HCT116 (cell line): Measurements from ENCODE around the gene ARHGAP33. TPM values are rescaled to one million over a fixed set of nuclear protein-coding genes. Genes with fewer than 3 reads are reported as not detected.

Experiments used
- ATAC-seq: fragments of 200-7000 bp; cut with Tn5 transposase; 2 replicates; pipeline ENCODE4 v1.9.1; 2020; ENCODE audit warnings: mild to moderate bottlenecking, moderate library complexity
- BruUV-seq: library from RNA; stranded (reverse); fragments of 400-500 nt; replicated peaks from 2 replicates; lab custom pipeline; 2021; lab: Mats Ljungman, UMichigan
- CTCF ChIA-PET: fragments of 300-600 bp; sonication (Branson Sonifier 250); formaldehyde crosslinking; loops from one replicate; lab custom pipeline; 2021; ENCODE audit warnings: antibody characterized with exemption; lab: Charles Lee
- POLR2A ChIA-PET: fragments of 300-600, 350-600 bp; sonication (Branson Sonifier 250); formaldehyde crosslinking; loops from one replicate; lab custom pipeline; 2021; ENCODE audit warnings: antibody characterized with exemption; lab: Charles Lee
- RAD21 ChIA-PET, 2 experiments: fragments of 300-600 bp; sonication (Branson Sonifier 250); formaldehyde crosslinking; loops; one replicate each; lab custom pipeline; 2023; ENCODE audit warnings: low total read pairs in 2 of 2; ENCODE audit not compliant: uncharacterized antibody in 2 of 2, unreplicated experiment in 2 of 2, low non-redundant PET in 1 of 2; lab: Charles Lee
- DNase-seq: peaks from one replicate; pipeline ENCODE4 v3.0.0-alpha.2; 2010; ENCODE audit warnings: low read depth, low spot score
- H2AFZ ChIP-seq: fragments of 200-600 bp; shearing (Covaris generic), sonication (generic); 2 replicates; pipeline ENCODE4 v1.6.1; 2017; ENCODE audit warnings: low read depth, mixed run types, mixed read lengths, antibody characterized with exemption, low read length; ENCODE audit not compliant: poor library complexity, severe bottlenecking
- H3K27ac ChIP-seq: 2 replicates; pipeline ENCODE4 v1.5.1; 2012; ENCODE audit warnings: low read depth, low read length
- H3K27me3 ChIP-seq: fragments of 200-600 bp; sonication (generic); 2 replicates; pipeline ENCODE4 v1.6.1; 2016; ENCODE audit warnings: mixed run types, low read length, mixed read lengths; ENCODE audit not compliant: insufficient read depth
- H3K36me3 ChIP-seq, 2 experiments: fragments of 200-500 bp in 1 of 2; fragments of 200-600 bp in 1 of 2; sonication (Bioruptor generic) in 1 of 2; sonication (generic) in 1 of 2; 2 replicates each; pipeline versions ENCODE4 v1.5.1 to v1.6.1; 2014 to 2016; ENCODE audit warnings: low read length in 2 of 2, inconsistent platforms in 1 of 2, mixed read lengths in 1 of 2, mixed run types in 1 of 2; ENCODE audit not compliant: insufficient read depth in 2 of 2, control insufficient read depth in 1 of 2
- H3K4me1 ChIP-seq, 2 experiments: fragments of 200-600 bp in 1 of 2; sonication (generic) in 1 of 2; 2 replicates each; pipeline versions ENCODE4 v1.5.1 to v1.6.1; 2012 to 2017; ENCODE audit warnings: low read length in 2 of 2, inconsistent platforms in 1 of 2, mild to moderate bottlenecking in 1 of 2, mixed read lengths in 1 of 2, mixed run types in 1 of 2, moderate library complexity in 1 of 2; ENCODE audit not compliant: insufficient read depth in 2 of 2, control insufficient read depth in 1 of 2
- H3K4me2 ChIP-seq: fragments of 200-600 bp; sonication (generic); 2 replicates; pipeline ENCODE4 v1.6.1; 2017; ENCODE audit warnings: mixed run types, low read length, mixed read lengths
- H3K4me3 ChIP-seq, 2 experiments: fragments of 200-600 bp in 1 of 2; sonication (generic) in 1 of 2; replicated peaks in 1 of 2; 2 replicates each; pipeline ENCODE4 v1.5.1; 2011 to 2016; ENCODE audit warnings: low read length in 2 of 2, control low read depth in 1 of 2, low read depth in 1 of 2, mild to moderate bottlenecking in 1 of 2, mixed read lengths in 1 of 2, mixed run types in 1 of 2
- H3K79me2 ChIP-seq: fragments of 200-600 bp; sonication (generic); 2 replicates; pipeline ENCODE4 v1.6.1; 2017; ENCODE audit warnings: mild to moderate bottlenecking, mixed run types, low read length, moderate library complexity, mixed read lengths; ENCODE audit not compliant: insufficient read depth
- H3K9ac ChIP-seq: fragments of 200-600 bp; sonication (generic); 2 replicates; pipeline ENCODE4 v1.6.1; 2016; ENCODE audit warnings: low read length, mixed read lengths
- H3K9me2 ChIP-seq: fragments of 200-600 bp; sonication (generic), shearing (Covaris generic); 2 replicates; pipeline ENCODE4 v1.6.1; 2017; ENCODE audit warnings: mixed run types, mild to moderate bottlenecking, moderate library complexity; ENCODE audit not compliant: insufficient read depth
- H3K9me3 ChIP-seq, 2 experiments: fragments of 200-500 bp in 1 of 2; fragments of 200-600 bp in 1 of 2; sonication (Bioruptor generic) in 1 of 2; sonication (generic) in 1 of 2; 2 replicates each; pipeline ENCODE4 v1.6.1; 2014 to 2017; ENCODE audit warnings: low read length in 2 of 2, mixed read lengths in 2 of 2, inconsistent platforms in 1 of 2, low read depth in 1 of 2, mild to moderate bottlenecking in 1 of 2, mixed run types in 1 of 2, moderate library complexity in 1 of 2; ENCODE audit not compliant: control insufficient read depth in 1 of 2, insufficient read depth in 1 of 2
- H4K20me1 ChIP-seq: fragments of 200-600 bp; sonication (generic), shearing (Covaris generic); 2 replicates; pipeline ENCODE4 v1.6.1; 2017; ENCODE audit warnings: mixed run types, mild to moderate bottlenecking, moderate library complexity; ENCODE audit not compliant: insufficient read depth
- CBX3 ChIP-seq: IDR thresholded peaks from 2 replicates; pipeline ENCODE4 v1.6.1; 2012; ENCODE audit warnings: low read depth
- CEBPB ChIP-seq: IDR thresholded peaks from 2 replicates; pipeline ENCODE4 v1.6.1; 2012; ENCODE audit warnings: low read depth
- EGR1 ChIP-seq: IDR thresholded peaks from 2 replicates; pipeline ENCODE4 v1.6.1; 2012; ENCODE audit warnings: low read depth
- FOSL1 ChIP-seq: IDR thresholded peaks from 2 replicates; pipeline ENCODE4 v1.6.1; 2012; ENCODE audit warnings: low read depth
- POLR2AphosphoS5 ChIP-seq: IDR thresholded peaks from 2 replicates; pipeline ENCODE4 v1.6.1; 2011; ENCODE audit warnings: mild to moderate bottlenecking, low read depth, low read length, moderate library complexity
- SIN3A ChIP-seq: IDR thresholded peaks from 2 replicates; pipeline ENCODE4 v1.6.1; 2012; ENCODE audit warnings: low read depth
- SRF ChIP-seq: IDR thresholded peaks from 2 replicates; pipeline ENCODE4 v1.6.1; 2012; ENCODE audit warnings: low read depth
- TCF7L2 ChIP-seq: IDR thresholded peaks from 2 replicates; pipeline ENCODE4 v1.7.0; 2011; ENCODE audit warnings: borderline replicate concordance, inconsistent platforms; ENCODE audit not compliant: insufficient read depth, insufficient read length; ENCODE audit errors: extremely low read depth
- ZFX ChIP-seq: fragments of 450-650 bp; IDR thresholded peaks from 2 replicates; pipeline ENCODE4 v1.6.1; 2017
- ZNF274 ChIP-seq: fragments of 200-500 bp; sonication (Bioruptor generic); IDR thresholded peaks from 2 replicates; pipeline ENCODE4 v1.6.1; 2014; ENCODE audit warnings: mild to moderate bottlenecking, low read depth, low read length, inconsistent platforms
- intact Hi-C: fragments of 100-400 bp; cut with micrococcal nuclease; formaldehyde crosslinking; loops from 2 replicates; pipeline ENCODE4 v1.10.0; 2022
- total RNA-seq: library from RNA; stranded (reverse); gene quantifications from one replicate; pipeline ENCODE4 v1.2.1, GENCODE V29; 2021; ENCODE audit not compliant: unreplicated experiment
- TF ChIP-seq, protein P1 (sequence below): IDR thresholded peaks from 2 replicates; pipeline ENCODE4 v1.6.1; 2012; ENCODE audit warnings: low read depth
- TF ChIP-seq, protein P2 (sequence below): IDR thresholded peaks from 2 replicates; pipeline ENCODE4 v1.6.1; 2011; ENCODE audit warnings: mild to moderate bottlenecking, low read length, moderate library complexity; ENCODE audit not compliant: insufficient replicate concordance; ENCODE audit errors: extremely low read depth
- TF ChIP-seq, protein P3 (sequence below), 3 experiments: fragments of 200-600 bp in 1 of 3; sonication (generic) in 1 of 3; IDR thresholded peaks in 2 of 3; conservative IDR thresholded peaks in 1 of 3; 2 replicates each; pipeline ENCODE4 v1.5.1; 2012 to 2017; ENCODE audit warnings: low read depth in 2 of 3, low read length in 2 of 3, antibody characterized with exemption in 1 of 3, borderline replicate concordance in 1 of 3, control low read depth in 1 of 3, mild to moderate bottlenecking in 1 of 3, mixed read lengths in 1 of 3, mixed run types in 1 of 3, moderate library complexity in 1 of 3; ENCODE audit not compliant: insufficient read depth in 1 of 3
- TF ChIP-seq, protein P4 (sequence below): IDR thresholded peaks from 2 replicates; pipeline ENCODE4 v1.6.1; 2012

The ARHGAP33 gene
- total RNA-seq, 1 experiment from 2014 or later, result 30.2 TPM

DNA sequence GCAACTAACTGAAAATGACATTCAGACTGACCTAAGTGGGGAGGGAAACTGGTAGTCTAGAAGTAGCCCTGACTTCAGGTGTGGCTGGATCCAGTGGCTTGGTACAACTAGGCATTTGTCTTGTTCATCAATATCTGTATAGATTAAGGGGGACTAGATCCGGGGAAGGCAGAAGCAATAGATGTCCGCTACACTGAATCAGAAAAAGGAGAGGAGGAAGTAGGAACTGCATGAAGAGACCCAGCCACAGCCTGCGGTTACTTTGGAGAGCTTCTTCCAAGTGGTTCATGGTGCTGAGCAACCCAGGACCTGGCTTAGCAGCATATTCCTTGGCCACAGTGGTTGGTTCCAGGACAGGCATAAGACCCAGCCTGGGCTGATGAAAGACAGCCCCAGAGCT lies 47.2 kb downstream of the ARHGAP33 start:
- DNase-seq, result no peak
- H3K4me1 ChIP-seq, result peaks cover 0 to 8% of the 10 kb centered on the region in 2 experiments; a peak in 2 of 4 replicates
- H3K36me3 ChIP-seq, result no peaks in the 10 kb centered on the region
- no peak overlapping the region for H3K4me3 ChIP-seq
- ATAC-seq, result no peak
- H3K79me2 ChIP-seq, result no peaks in the 10 kb centered on the region
- intact Hi-C loops, result no loop called here
- TF ChIP-seq, protein P1, sequence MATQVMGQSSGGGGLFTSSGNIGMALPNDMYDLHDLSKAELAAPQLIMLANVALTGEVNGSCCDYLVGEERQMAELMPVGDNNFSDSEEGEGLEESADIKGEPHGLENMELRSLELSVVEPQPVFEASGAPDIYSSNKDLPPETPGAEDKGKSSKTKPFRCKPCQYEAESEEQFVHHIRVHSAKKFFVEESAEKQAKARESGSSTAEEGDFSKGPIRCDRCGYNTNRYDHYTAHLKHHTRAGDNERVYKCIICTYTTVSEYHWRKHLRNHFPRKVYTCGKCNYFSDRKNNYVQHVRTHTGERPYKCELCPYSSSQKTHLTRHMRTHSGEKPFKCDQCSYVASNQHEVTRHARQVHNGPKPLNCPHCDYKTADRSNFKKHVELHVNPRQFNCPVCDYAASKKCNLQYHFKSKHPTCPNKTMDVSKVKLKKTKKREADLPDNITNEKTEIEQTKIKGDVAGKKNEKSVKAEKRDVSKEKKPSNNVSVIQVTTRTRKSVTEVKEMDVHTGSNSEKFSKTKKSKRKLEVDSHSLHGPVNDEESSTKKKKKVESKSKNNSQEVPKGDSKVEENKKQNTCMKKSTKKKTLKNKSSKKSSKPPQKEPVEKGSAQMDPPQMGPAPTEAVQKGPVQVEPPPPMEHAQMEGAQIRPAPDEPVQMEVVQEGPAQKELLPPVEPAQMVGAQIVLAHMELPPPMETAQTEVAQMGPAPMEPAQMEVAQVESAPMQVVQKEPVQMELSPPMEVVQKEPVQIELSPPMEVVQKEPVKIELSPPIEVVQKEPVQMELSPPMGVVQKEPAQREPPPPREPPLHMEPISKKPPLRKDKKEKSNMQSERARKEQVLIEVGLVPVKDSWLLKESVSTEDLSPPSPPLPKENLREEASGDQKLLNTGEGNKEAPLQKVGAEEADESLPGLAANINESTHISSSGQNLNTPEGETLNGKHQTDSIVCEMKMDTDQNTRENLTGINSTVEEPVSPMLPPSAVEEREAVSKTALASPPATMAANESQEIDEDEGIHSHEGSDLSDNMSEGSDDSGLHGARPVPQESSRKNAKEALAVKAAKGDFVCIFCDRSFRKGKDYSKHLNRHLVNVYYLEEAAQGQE, result no peak
- TF ChIP-seq, protein P2, sequence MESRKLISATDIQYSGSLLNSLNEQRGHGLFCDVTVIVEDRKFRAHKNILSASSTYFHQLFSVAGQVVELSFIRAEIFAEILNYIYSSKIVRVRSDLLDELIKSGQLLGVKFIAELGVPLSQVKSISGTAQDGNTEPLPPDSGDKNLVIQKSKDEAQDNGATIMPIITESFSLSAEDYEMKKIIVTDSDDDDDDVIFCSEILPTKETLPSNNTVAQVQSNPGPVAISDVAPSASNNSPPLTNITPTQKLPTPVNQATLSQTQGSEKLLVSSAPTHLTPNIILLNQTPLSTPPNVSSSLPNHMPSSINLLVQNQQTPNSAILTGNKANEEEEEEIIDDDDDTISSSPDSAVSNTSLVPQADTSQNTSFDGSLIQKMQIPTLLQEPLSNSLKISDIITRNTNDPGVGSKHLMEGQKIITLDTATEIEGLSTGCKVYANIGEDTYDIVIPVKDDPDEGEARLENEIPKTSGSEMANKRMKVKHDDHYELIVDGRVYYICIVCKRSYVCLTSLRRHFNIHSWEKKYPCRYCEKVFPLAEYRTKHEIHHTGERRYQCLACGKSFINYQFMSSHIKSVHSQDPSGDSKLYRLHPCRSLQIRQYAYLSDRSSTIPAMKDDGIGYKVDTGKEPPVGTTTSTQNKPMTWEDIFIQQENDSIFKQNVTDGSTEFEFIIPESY, result no peak
- TF ChIP-seq, protein P3, sequence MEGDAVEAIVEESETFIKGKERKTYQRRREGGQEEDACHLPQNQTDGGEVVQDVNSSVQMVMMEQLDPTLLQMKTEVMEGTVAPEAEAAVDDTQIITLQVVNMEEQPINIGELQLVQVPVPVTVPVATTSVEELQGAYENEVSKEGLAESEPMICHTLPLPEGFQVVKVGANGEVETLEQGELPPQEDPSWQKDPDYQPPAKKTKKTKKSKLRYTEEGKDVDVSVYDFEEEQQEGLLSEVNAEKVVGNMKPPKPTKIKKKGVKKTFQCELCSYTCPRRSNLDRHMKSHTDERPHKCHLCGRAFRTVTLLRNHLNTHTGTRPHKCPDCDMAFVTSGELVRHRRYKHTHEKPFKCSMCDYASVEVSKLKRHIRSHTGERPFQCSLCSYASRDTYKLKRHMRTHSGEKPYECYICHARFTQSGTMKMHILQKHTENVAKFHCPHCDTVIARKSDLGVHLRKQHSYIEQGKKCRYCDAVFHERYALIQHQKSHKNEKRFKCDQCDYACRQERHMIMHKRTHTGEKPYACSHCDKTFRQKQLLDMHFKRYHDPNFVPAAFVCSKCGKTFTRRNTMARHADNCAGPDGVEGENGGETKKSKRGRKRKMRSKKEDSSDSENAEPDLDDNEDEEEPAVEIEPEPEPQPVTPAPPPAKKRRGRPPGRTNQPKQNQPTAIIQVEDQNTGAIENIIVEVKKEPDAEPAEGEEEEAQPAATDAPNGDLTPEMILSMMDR (IDR thresholded peaks at IDR 0.05 in 2 of 3, conservative IDR thresholded peaks at IDR 0.05 in 1 of 3; ENCODE audit: borderline replicate concordance in 1 of 3, insufficient read depth in 1 of 3, low read depth in 2 of 3, low read length in 2 of 3), result no peak
- TF ChIP-seq SRF (no peak), EGR1 (no peak), ZNF274 (no peak), CBX3 (no peak), CEBPB (no peak), ZFX (no peak), POLR2AphosphoS5 (no peak), SIN3A (no peak), TCF7L2 (no peak), FOSL1 (no peak)
- TF ChIP-seq, protein P4, sequence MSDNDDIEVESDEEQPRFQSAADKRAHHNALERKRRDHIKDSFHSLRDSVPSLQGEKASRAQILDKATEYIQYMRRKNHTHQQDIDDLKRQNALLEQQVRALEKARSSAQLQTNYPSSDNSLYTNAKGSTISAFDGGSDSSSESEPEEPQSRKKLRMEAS, result no peak
- no peak overlapping the region for H3K9ac ChIP-seq
- H3K27me3 ChIP-seq, result peaks cover 11% of the 10 kb centered on the region
- no peak overlapping the region for H3K4me2 ChIP-seq
- no peak overlapping the region for H3K27ac ChIP-seq
- ChIA-PET CTCF (no interaction called here), RAD21 (no interaction called here), POLR2A (no interaction called here)
- no peaks in the 10 kb centered on the region for H3K9me3 ChIP-seq
- no peak overlapping the region for H2AFZ ChIP-seq
- BruUV-seq, result no TSS peak
- H4K20me1 ChIP-seq, result no peaks in the 10 kb centered on the region
- no peaks in the 10 kb centered on the region for H3K9me2 ChIP-seq
